GM12878 (cell line): ENCODE data around the gene RTP5. TPM values are rescaled to one million over a fixed set of nuclear protein-coding genes. Genes with fewer than 3 reads are reported as not detected.

Experiments
- ATAC-seq: fragments of 200-7000 bp; cut with Tn5 transposase; 3 replicates; pipeline ENCODE4 v1.9.1; 2020; ENCODE audit warnings: mild to moderate bottlenecking, moderate library complexity
- BruUV-seq: library from RNA; stranded (reverse); fragments of 400-500 nt; replicated peaks from 2 replicates; lab custom pipeline; 2021; lab: Mats Ljungman, UMichigan
- CTCF ChIA-PET: fragments of 300-600 bp; sonication (Branson Sonifier 250); formaldehyde crosslinking; extraction: SDS; loops from one replicate; lab custom pipeline; 2021; ENCODE audit warnings: inconsistent platforms; lab: Yijun Ruan, JAX
- POLR2A ChIA-PET: fragments of 350-600 bp; formaldehyde crosslinking; extraction: SDS; loops from one replicate; lab custom pipeline; 2021; ENCODE audit warnings: inconsistent platforms; lab: Charles Lee
- RAD21 ChIA-PET: fragments of 300-600 bp; sonication (Branson Sonifier 250); formaldehyde crosslinking; loops from one replicate; lab custom pipeline; 2023; ENCODE audit warnings: antibody characterized with exemption; ENCODE audit not compliant: unreplicated experiment; lab: Charles Lee
- SMC1A ChIA-PET: fragments of 300-600 bp; sonication (Branson Sonifier 250); formaldehyde crosslinking; loops from one replicate; lab custom pipeline; 2023; ENCODE audit not compliant: unreplicated experiment, uncharacterized antibody; lab: Charles Lee
- DNase-seq: peaks from one replicate; pipeline ENCODE4 v3.0.0-alpha.2; 2011; ENCODE audit warnings: low read depth, low spot score
- FAIRE-seq: peaks from 3 replicates; lab custom pipeline; 2011; peaks lifted over from hg19 to GRCh38; lab: Jason Lieb, UNC
- H2AFZ ChIP-seq: 2 replicates; pipeline ENCODE4 v1.6.0; 2011; ENCODE audit warnings: low read depth, low read length, control low read depth; ENCODE audit not compliant: control insufficient read depth
- H3K27ac ChIP-seq: 2 replicates; pipeline ENCODE4 v1.5.1; 2011; ENCODE audit warnings: control low read depth; ENCODE audit not compliant: control insufficient read depth, insufficient read depth
- H3K27me3 ChIP-seq, 2 experiments: replicated peaks in 1 of 2; 2 replicates each; pipeline versions ENCODE4 v1.6.0 to v1.6.1; 2011; ENCODE audit warnings: low read length in 1 of 2; ENCODE audit not compliant: control insufficient read depth in 2 of 2, insufficient read depth in 2 of 2
- H3K36me3 ChIP-seq, 2 experiments: 2 replicates each; pipeline ENCODE4 v1.5.1; 2011; ENCODE audit warnings: low read length in 1 of 2; ENCODE audit not compliant: control insufficient read depth in 2 of 2, insufficient read depth in 2 of 2
- H3K4me1 ChIP-seq: 2 replicates; pipeline ENCODE4 v1.6.1; 2011; ENCODE audit warnings: mild to moderate bottlenecking, low read length, moderate library complexity, mixed read lengths; ENCODE audit not compliant: control insufficient read depth, insufficient read depth
- H3K4me2 ChIP-seq: 2 replicates; pipeline ENCODE4 v1.6.0; 2011; ENCODE audit warnings: control low read depth; ENCODE audit not compliant: control insufficient read depth, insufficient read depth
- H3K4me3 ChIP-seq: fragments of 200-600 bp; sonication (generic); 2 replicates; pipeline ENCODE4 v1.5.1; 2016
- H3K79me2 ChIP-seq: 2 replicates; pipeline ENCODE4 v1.6.0; 2011; ENCODE audit warnings: low read length; ENCODE audit not compliant: control insufficient read depth, insufficient read depth
- H3K9ac ChIP-seq: 2 replicates; pipeline ENCODE4 v1.8.0; 2011; ENCODE audit warnings: low read length, control low read depth, mixed read lengths; ENCODE audit not compliant: control insufficient read depth, insufficient read depth
- H3K9me3 ChIP-seq: replicated peaks from 3 replicates; pipeline ENCODE4 v1.5.1; 2011; ENCODE audit warnings: mild to moderate bottlenecking, low read length; ENCODE audit not compliant: control insufficient read depth, insufficient read depth
- H4K20me1 ChIP-seq: 2 replicates; pipeline ENCODE4 v1.6.0; 2011; ENCODE audit not compliant: control insufficient read depth, insufficient read depth
- IRF5 ChIP-seq: fragments of 450-650 bp; IDR thresholded peaks from 2 replicates; pipeline ENCODE4 v1.6.1; 2017; ENCODE audit warnings: borderline replicate concordance
- POU2F2 ChIP-seq: IDR thresholded peaks from 3 replicates; pipeline ENCODE4 v1.6.1; 2011; ENCODE audit warnings: low read depth, mild to moderate bottlenecking, low read length, borderline replicate concordance
- PRDM15 ChIP-seq: fragments of 450-650 bp; formaldehyde crosslinking; IDR thresholded peaks from 2 replicates; pipeline ENCODE4 v1.4.0; 2020; ENCODE audit warnings: mild to moderate bottlenecking, moderate library complexity
- WGBS: methylation state at CpG from one replicate; pipeline ENCODE4 v1.1.6; 2016; ENCODE audit warnings: low lambda C conversion rate; ENCODE audit not compliant: insufficient replicate concordance, insufficient coverage; ENCODE audit errors: missing lambda C conversion rate; 5-methylcytosine and 5-hydroxymethylcytosine counted together
- in situ Hi-C: fragments of 300-500 bp; cut with MboI; formaldehyde crosslinking; loops from 9 replicates; pipeline ENCODE4 v1.14.3; 2018; ENCODE audit warnings: mixed read lengths
- intact Hi-C: fragments of 100-400 bp; cut with micrococcal nuclease; formaldehyde crosslinking; loops from one replicate; pipeline ENCODE4 v1.14.2; 2022; ENCODE audit not compliant: unreplicated experiment
- polyA plus RNA-seq, 11 experiments: library from polyadenylated mRNA; depleted of rRNA in 4 of 11; unstranded in 6 of 11; stranded (reverse) in 5 of 11; fragments of >200 nt; fragmentation: Nextera tagmentation in 4 of 11; fragmentation: Illumina TruSeq in 1 of 11; extraction: Ambion mirVana in 4 of 11; extraction: Trizol in 1 of 11; gene quantifications; 1 replicate in 1 of 11; 2 replicates in 10 of 11; pipeline versions ENCODE4 v1.2.1 to v1.2.3, GENCODE V29; 2011 to 2016; ENCODE audit warnings: inconsistent platforms in 2 of 11, missing spikeins in 2 of 11, low read depth in 1 of 11
- total RNA-seq, 4 experiments: library from RNA; depleted of rRNA in 3 of 4; stranded (reverse); fragments of >200 nt in 3 of 4; fragmentation: Illumina TruSeq in 1 of 4; extraction: Trizol in 1 of 4; gene quantifications; 2 replicates each; pipeline versions ENCODE4 v1.2.1 to v1.2.3, GENCODE V29; 2013 to 2021

RTP5 gene
- total and polyA plus RNA-seq, 10 of the 15 experiments (the other 5 are each of a cell fraction or from before 2014, with no cell fraction given): 0.05 TPM; not detected in 9

- TF ChIP-seq PRDM15 (CRISPR knock-in tag) (no peak), IRF5 (no peak), POU2F2 (no peak)
- POLR2A ChIA-PET: no interaction called here
- Histone ChIP-seq H3K79me2 (no peaks in the 10 kb centered on the region), H3K36me3 (no peaks in the 10 kb centered on the region), H3K27ac (no peak overlapping the region), H3K9ac (no peak overlapping the region), H3K9me3 (no peaks in the 10 kb centered on the region), H3K4me3 (no peak overlapping the region), H3K4me1 (peaks cover 23% of the 10 kb centered on the region), H3K27me3 (no peaks in the 10 kb centered on the region; a peak in 1 of 4 replicates), H2AFZ (no peak overlapping the region), H4K20me1 (no peaks in the 10 kb centered on the region), H3K4me2 (no peak overlapping the region)
- ATAC-seq: no peak
- RAD21 ChIA-PET: no interaction called here
- CTCF ChIA-PET: no interaction called here
- in situ Hi-C loops (no loop called here), intact Hi-C loops (loop anchor here (10.0 kb wide), 1 partner anchor 112 kb away; the partner anchor contains the start of gene D2HGDH)
- no peak for FAIRE-seq
- WGBS: 94% methylated on average over 16 of the region's 22 CpGs
- SMC1A ChIA-PET: no interaction called here
- BruUV-seq: no TSS peak
- no peak for DNase-seq
Measured at GRCh38 chr2:241846406-241846805, 23.1 kb upstream of the RTP5 start.
